ES-I3 (cell line): ENCODE data around the gene IGF2BP2.
"Not testable (repeated sequence)": the region's sequence is repeated elsewhere in the genome, so short reads cannot be mapped to it uniquely, and the experiment has no call there.

Experiments used
- H3K36me3 ChIP-seq: 2 replicates; pipeline ENCODE4 v1.6.1; 2013; ENCODE audit warnings: mild to moderate bottlenecking, low read length, control low read depth, moderate library complexity; ENCODE audit not compliant: insufficient read depth
- H3K4me1 ChIP-seq: 2 replicates; pipeline ENCODE4 v1.6.1; 2013; ENCODE audit warnings: mild to moderate bottlenecking, control low read depth, low read length; ENCODE audit not compliant: insufficient read depth
- H3K9ac ChIP-seq: 2 replicates; pipeline ENCODE4 v1.6.1; 2013; ENCODE audit warnings: low read depth, mild to moderate bottlenecking, low read length, moderate library complexity
- H3K9me3 ChIP-seq: 2 replicates; pipeline ENCODE4 v1.6.1; 2013; ENCODE audit warnings: mild to moderate bottlenecking, low read length, moderate library complexity; ENCODE audit not compliant: control insufficient read depth, insufficient read depth

IGF2BP2 gene

GRCh38 chr3:185661296-185661695 is 163.5 kb downstream of the IGF2BP2 start:
- H3K36me3 ChIP-seq, result peaks cover 23% of the 10 kb centered on the region
- H3K9ac ChIP-seq, H3K4me1 ChIP-seq, H3K9me3 ChIP-seq: not testable (repeated sequence)

- H3K36me3 ChIP-seq, result peaks cover 32% of the 10 kb centered on the region
- peaks cover 9% of the 10 kb centered on the region for H3K4me1 ChIP-seq
- no peaks in the 10 kb centered on the region for H3K9me3 ChIP-seq
- no peak overlapping the region for H3K9ac ChIP-seq
These were observed 164.6 kb downstream of the IGF2BP2 start for GRCh38 chr3:185659942-185660921.

- H3K9ac ChIP-seq, result no peak overlapping the region
- peaks cover 31% of the 10 kb centered on the region for H3K36me3 ChIP-seq
- H3K4me1 ChIP-seq, result peaks cover 9% of the 10 kb centered on the region
These were observed 165.9 kb downstream of the IGF2BP2 start for GRCh38 chr3:185658943-185659342.

GRCh38 chr3:185658504-185658912 is 166.3 kb downstream of the IGF2BP2 start:
- peaks cover 9% of the 10 kb centered on the region for H3K4me1 ChIP-seq
- H3K36me3 ChIP-seq, result peaks cover 35% of the 10 kb centered on the region
- no peaks in the 10 kb centered on the region for H3K9me3 ChIP-seq
- no peak overlapping the region for H3K9ac ChIP-seq

More at GRCh38 chr3:185658943-185659342, 165.9 kb downstream of the IGF2BP2 start:
- no peaks in the 10 kb centered on the region for H3K9me3 ChIP-seq

- no peak overlapping the region for H3K9ac ChIP-seq
These were observed 166.9 kb downstream of the IGF2BP2 start for GRCh38 chr3:185657691-185658503.

GRCh38 chr3:185657211-185657610 is 167.6 kb downstream of the IGF2BP2 start:
- no peak overlapping the region for H3K9ac ChIP-seq
- H3K4me1 ChIP-seq, result peaks cover 9% of the 10 kb centered on the region
- peaks cover 41% of the 10 kb centered on the region for H3K36me3 ChIP-seq

More at GRCh38 chr3:185657691-185658503, 166.9 kb downstream of the IGF2BP2 start:
- Histone ChIP-seq H3K4me1 (peaks cover 9% of the 10 kb centered on the region), H3K36me3 (peaks cover 39% of the 10 kb centered on the region), H3K9me3 (no peaks in the 10 kb centered on the region)

GRCh38 chr3:185656321-185656840 is 168.5 kb downstream of the IGF2BP2 start:
- Histone ChIP-seq H3K4me1 (peaks cover 9% of the 10 kb centered on the region), H3K36me3 (peaks cover 45% of the 10 kb centered on the region)

More at GRCh38 chr3:185657211-185657610, 167.6 kb downstream of the IGF2BP2 start:
- H3K9me3 ChIP-seq, result no peaks in the 10 kb centered on the region

GRCh38 chr3:185655426-185656320 is 169.2 kb downstream of the IGF2BP2 start:
- H3K9ac ChIP-seq, result no peak overlapping the region
- peaks cover 49% of the 10 kb centered on the region for H3K36me3 ChIP-seq
- peaks cover 5% of the 10 kb centered on the region for H3K4me1 ChIP-seq
- H3K9me3 ChIP-seq, result no peaks in the 10 kb centered on the region

More at GRCh38 chr3:185656321-185656840, 168.5 kb downstream of the IGF2BP2 start:
- Histone ChIP-seq H3K9me3 (no peaks in the 10 kb centered on the region), H3K9ac (no peak overlapping the region)

- peaks cover 50% of the 10 kb centered on the region for H3K36me3 ChIP-seq
- H3K4me1 ChIP-seq, result no peaks in the 10 kb centered on the region
- H3K9ac ChIP-seq, result no peak overlapping the region
- no peaks in the 10 kb centered on the region for H3K9me3 ChIP-seq
These were observed 170.1 kb downstream of the IGF2BP2 start for GRCh38 chr3:185654758-185655145.

- H3K36me3 ChIP-seq, result peaks cover 54% of the 10 kb centered on the region
These were observed 170.7 kb downstream of the IGF2BP2 start for GRCh38 chr3:185653949-185654757.

GRCh38 chr3:185651971-185652370 is 172.9 kb downstream of the IGF2BP2 start:
- peaks cover 50% of the 10 kb centered on the region for H3K36me3 ChIP-seq
- no peaks in the 10 kb centered on the region for H3K9me3 ChIP-seq
- no peak overlapping the region for H3K9ac ChIP-seq
- H3K4me1 ChIP-seq, result peaks cover 3% of the 10 kb centered on the region; the same call in 1 of the 2 replicates

More at GRCh38 chr3:185653949-185654757, 170.7 kb downstream of the IGF2BP2 start:
- Histone ChIP-seq H3K4me1 (no peaks in the 10 kb centered on the region), H3K9me3 (no peaks in the 10 kb centered on the region), H3K9ac (no peak overlapping the region)

- peaks cover 58% of the 10 kb centered on the region for H3K36me3 ChIP-seq
- no peaks in the 10 kb centered on the region for H3K9me3 ChIP-seq
- H3K4me1 ChIP-seq, result peaks cover 12% of the 10 kb centered on the region
- no peak overlapping the region for H3K9ac ChIP-seq
These were observed 175.4 kb downstream of the IGF2BP2 start for GRCh38 chr3:185649414-185649813.

GRCh38 chr3:185648396-185648795 is 176.4 kb downstream of the IGF2BP2 start:
- Histone ChIP-seq H3K36me3 (peaks cover 53% of the 10 kb centered on the region), H3K4me1 (peaks cover 12% of the 10 kb centered on the region), H3K9me3 (no peaks in the 10 kb centered on the region), H3K9ac (no peak overlapping the region)
